GM12878 (cell line): ENCODE results near the gene NPSR1. TPM values are rescaled to one million over a fixed set of nuclear protein-coding genes. Genes with fewer than 3 reads are reported as not detected.
A peak's percentile ranks its signal among the peaks of the same experiment; 100 is the strongest.

Experiments used
- ATAC-seq: fragments of 200-7000 bp; cut with Tn5 transposase; 3 replicates; pipeline ENCODE4 v1.9.1; 2020; ENCODE audit warnings: mild to moderate bottlenecking, moderate library complexity
- BruUV-seq: library from RNA; stranded (reverse); fragments of 400-500 nt; replicated peaks from 2 replicates; lab custom pipeline; 2021; lab: Mats Ljungman, UMichigan
- CTCF ChIA-PET: fragments of 300-600 bp; sonication (Branson Sonifier 250); formaldehyde crosslinking; extraction: SDS; loops from one replicate; lab custom pipeline; 2021; ENCODE audit warnings: inconsistent platforms; lab: Yijun Ruan, JAX
- POLR2A ChIA-PET: fragments of 350-600 bp; formaldehyde crosslinking; extraction: SDS; loops from one replicate; lab custom pipeline; 2021; ENCODE audit warnings: inconsistent platforms; lab: Charles Lee
- RAD21 ChIA-PET: fragments of 300-600 bp; sonication (Branson Sonifier 250); formaldehyde crosslinking; loops from one replicate; lab custom pipeline; 2023; ENCODE audit warnings: antibody characterized with exemption; ENCODE audit not compliant: unreplicated experiment; lab: Charles Lee
- SMC1A ChIA-PET: fragments of 300-600 bp; sonication (Branson Sonifier 250); formaldehyde crosslinking; loops from one replicate; lab custom pipeline; 2023; ENCODE audit not compliant: unreplicated experiment, uncharacterized antibody; lab: Charles Lee
- DNase-seq: peaks from one replicate; pipeline ENCODE4 v3.0.0-alpha.2; 2011; ENCODE audit warnings: low read depth, low spot score
- FAIRE-seq: peaks from 3 replicates; lab custom pipeline; 2011; peaks lifted over from hg19 to GRCh38; lab: Jason Lieb, UNC
- H2AFZ ChIP-seq: 2 replicates; pipeline ENCODE4 v1.6.0; 2011; ENCODE audit warnings: low read depth, low read length, control low read depth; ENCODE audit not compliant: control insufficient read depth
- H3K27ac ChIP-seq: 2 replicates; pipeline ENCODE4 v1.5.1; 2011; ENCODE audit warnings: control low read depth; ENCODE audit not compliant: control insufficient read depth, insufficient read depth
- H3K27me3 ChIP-seq, 2 experiments: replicated peaks in 1 of 2; 2 replicates each; pipeline versions ENCODE4 v1.6.0 to v1.6.1; 2011; ENCODE audit warnings: low read length in 1 of 2; ENCODE audit not compliant: control insufficient read depth in 2 of 2, insufficient read depth in 2 of 2
- H3K36me3 ChIP-seq, 2 experiments: 2 replicates each; pipeline ENCODE4 v1.5.1; 2011; ENCODE audit warnings: low read length in 1 of 2; ENCODE audit not compliant: control insufficient read depth in 2 of 2, insufficient read depth in 2 of 2
- H3K4me1 ChIP-seq: 2 replicates; pipeline ENCODE4 v1.6.1; 2011; ENCODE audit warnings: mild to moderate bottlenecking, low read length, moderate library complexity, mixed read lengths; ENCODE audit not compliant: control insufficient read depth, insufficient read depth
- H3K4me2 ChIP-seq: 2 replicates; pipeline ENCODE4 v1.6.0; 2011; ENCODE audit warnings: control low read depth; ENCODE audit not compliant: control insufficient read depth, insufficient read depth
- H3K4me3 ChIP-seq: fragments of 200-600 bp; sonication (generic); 2 replicates; pipeline ENCODE4 v1.5.1; 2016
- H3K79me2 ChIP-seq: 2 replicates; pipeline ENCODE4 v1.6.0; 2011; ENCODE audit warnings: low read length; ENCODE audit not compliant: control insufficient read depth, insufficient read depth
- H3K9ac ChIP-seq: 2 replicates; pipeline ENCODE4 v1.8.0; 2011; ENCODE audit warnings: low read length, control low read depth, mixed read lengths; ENCODE audit not compliant: control insufficient read depth, insufficient read depth
- H3K9me3 ChIP-seq: replicated peaks from 3 replicates; pipeline ENCODE4 v1.5.1; 2011; ENCODE audit warnings: mild to moderate bottlenecking, low read length; ENCODE audit not compliant: control insufficient read depth, insufficient read depth
- H4K20me1 ChIP-seq: 2 replicates; pipeline ENCODE4 v1.6.0; 2011; ENCODE audit not compliant: control insufficient read depth, insufficient read depth
- HCFC1 ChIP-seq: fragments of 150-350 bp; IDR thresholded peaks from 2 replicates; pipeline ENCODE4 v1.6.1; 2014; ENCODE audit warnings: low read length
- KLF5 ChIP-seq: fragments of 450-650 bp; IDR thresholded peaks from 2 replicates; pipeline ENCODE4 v1.6.1; 2014; ENCODE audit warnings: mild to moderate bottlenecking; ENCODE audit not compliant: partially characterized antibody
- MTA2 ChIP-seq: fragments of 450-650 bp; IDR thresholded peaks from 2 replicates; pipeline ENCODE4 v1.6.1; 2016; ENCODE audit warnings: low read depth, mild to moderate bottlenecking, moderate library complexity
- NFIC ChIP-seq: IDR thresholded peaks from 2 replicates; pipeline ENCODE4 v1.6.1; 2012; ENCODE audit warnings: low read depth, mild to moderate bottlenecking, inconsistent platforms, low read length, moderate library complexity
- RAD51 ChIP-seq: fragments of 450-650 bp; IDR thresholded peaks from 2 replicates; pipeline ENCODE4 v1.6.1; 2016; ENCODE audit warnings: moderate library complexity, mild to moderate bottlenecking, inconsistent platforms
- WGBS: methylation state at CpG from one replicate; pipeline ENCODE4 v1.1.6; 2016; ENCODE audit warnings: low lambda C conversion rate; ENCODE audit not compliant: insufficient replicate concordance, insufficient coverage; ENCODE audit errors: missing lambda C conversion rate; 5-methylcytosine and 5-hydroxymethylcytosine counted together
- in situ Hi-C: fragments of 300-500 bp; cut with MboI; formaldehyde crosslinking; loops from 9 replicates; pipeline ENCODE4 v1.14.3; 2018; ENCODE audit warnings: mixed read lengths
- intact Hi-C: fragments of 100-400 bp; cut with micrococcal nuclease; formaldehyde crosslinking; loops from one replicate; pipeline ENCODE4 v1.14.2; 2022; ENCODE audit not compliant: unreplicated experiment
- polyA plus RNA-seq, 11 experiments: library from polyadenylated mRNA; depleted of rRNA in 4 of 11; unstranded in 6 of 11; stranded (reverse) in 5 of 11; fragments of >200 nt; fragmentation: Nextera tagmentation in 4 of 11; fragmentation: Illumina TruSeq in 1 of 11; extraction: Ambion mirVana in 4 of 11; extraction: Trizol in 1 of 11; gene quantifications; 1 replicate in 1 of 11; 2 replicates in 10 of 11; pipeline versions ENCODE4 v1.2.1 to v1.2.3, GENCODE V29; 2011 to 2016; ENCODE audit warnings: inconsistent platforms in 2 of 11, missing spikeins in 2 of 11, low read depth in 1 of 11
- total RNA-seq, 4 experiments: library from RNA; depleted of rRNA in 3 of 4; stranded (reverse); fragments of >200 nt in 3 of 4; fragmentation: Illumina TruSeq in 1 of 4; extraction: Trizol in 1 of 4; gene quantifications; 2 replicates each; pipeline versions ENCODE4 v1.2.1 to v1.2.3, GENCODE V29; 2013 to 2021
- TF ChIP-seq, protein P1 (sequence below): fragments of 450-650 bp; IDR thresholded peaks from 2 replicates; pipeline ENCODE4 v1.6.1; 2016; ENCODE audit warnings: mild to moderate bottlenecking
- TF ChIP-seq, protein P2 (sequence below): fragments of 450-650 bp; IDR thresholded peaks from 2 replicates; pipeline ENCODE4 v1.6.1; 2017; ENCODE audit warnings: mild to moderate bottlenecking, low read depth, inconsistent platforms; ENCODE audit not compliant: poor library complexity, severe bottlenecking

NPSR1 gene
- total and polyA plus RNA-seq, 10 of the 15 experiments (the other 5 are each of a cell fraction or from before 2014, with no cell fraction given) = 0.20 TPM; not detected in 9

DNA sequence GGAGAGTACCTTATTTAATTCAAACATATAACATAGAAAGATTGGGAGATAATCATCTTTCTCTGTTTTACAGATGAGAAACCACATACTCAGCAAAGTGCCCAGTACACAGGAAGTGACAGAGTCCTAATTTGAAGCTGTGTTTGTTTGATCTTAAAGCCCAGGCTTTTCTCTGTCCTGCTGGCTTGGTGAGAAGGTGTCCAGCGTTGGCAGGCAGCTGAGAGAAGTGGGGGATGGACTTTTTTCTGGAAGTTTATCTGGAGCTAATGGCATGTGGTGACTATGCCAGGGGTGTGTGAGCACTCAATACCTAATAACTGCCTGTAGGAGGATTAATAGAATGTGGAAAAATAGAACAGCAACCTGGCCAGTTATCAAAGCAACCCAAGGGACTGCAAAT, 60.8 kb downstream of the NPSR1 start:
- ChIA-PET CTCF (interaction anchor here (0.5 to 1.3 kb wide), 6 partner anchors 12 to 316 kb away, joined by 3 to 4 read pairs (median 3); no protein-coding TSS in a partner anchor), SMC1A (interaction anchor here (1.0 to 3.4 kb wide), 11 partner anchors 9 to 43 kb away, joined by 3 to 16 read pairs (median 7); no protein-coding TSS in a partner anchor), RAD21 (interaction anchor here (0.6 to 1.4 kb wide), 6 partner anchors 10 to 42 kb away, joined by 3 to 5 read pairs (median 3); no protein-coding TSS in a partner anchor), POLR2A (interaction anchor here (0.9 to 1.1 kb wide), 5 partner anchors 9 to 38 kb away, joined by 3 to 4 read pairs (median 3); no protein-coding TSS in a partner anchor)
- ATAC-seq (peak; percentile 91), DNase-seq (no peak), FAIRE-seq (no peak)
- in situ Hi-C loops (no loop called here), intact Hi-C loops (no loop called here)
- H3K9ac ChIP-seq = no peak overlapping the region
- H3K79me2 ChIP-seq = no peaks in the 10 kb centered on the region
- H3K4me3 ChIP-seq = no peak overlapping the region
- 6% methylated on average over 1 of the region's 1 CpG for WGBS
- no peaks in the 10 kb centered on the region for H3K9me3 ChIP-seq
- no peaks in the 10 kb centered on the region for H3K36me3 ChIP-seq
- BruUV-seq = no TSS peak
- peak; percentile 43; the same call in 1 of the 2 replicates for TF ChIP-seq MTA2
- TF ChIP-seq, protein P1, sequence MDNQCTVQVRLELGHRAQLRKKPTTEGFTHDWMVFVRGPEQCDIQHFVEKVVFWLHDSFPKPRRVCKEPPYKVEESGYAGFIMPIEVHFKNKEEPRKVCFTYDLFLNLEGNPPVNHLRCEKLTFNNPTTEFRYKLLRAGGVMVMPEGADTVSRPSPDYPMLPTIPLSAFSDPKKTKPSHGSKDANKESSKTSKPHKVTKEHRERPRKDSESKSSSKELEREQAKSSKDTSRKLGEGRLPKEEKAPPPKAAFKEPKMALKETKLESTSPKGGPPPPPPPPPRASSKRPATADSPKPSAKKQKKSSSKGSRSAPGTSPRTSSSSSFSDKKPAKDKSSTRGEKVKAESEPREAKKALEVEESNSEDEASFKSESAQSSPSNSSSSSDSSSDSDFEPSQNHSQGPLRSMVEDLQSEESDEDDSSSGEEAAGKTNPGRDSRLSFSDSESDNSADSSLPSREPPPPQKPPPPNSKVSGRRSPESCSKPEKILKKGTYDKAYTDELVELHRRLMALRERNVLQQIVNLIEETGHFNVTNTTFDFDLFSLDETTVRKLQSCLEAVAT = peak; percentile 84
- TF ChIP-seq, protein P2, sequence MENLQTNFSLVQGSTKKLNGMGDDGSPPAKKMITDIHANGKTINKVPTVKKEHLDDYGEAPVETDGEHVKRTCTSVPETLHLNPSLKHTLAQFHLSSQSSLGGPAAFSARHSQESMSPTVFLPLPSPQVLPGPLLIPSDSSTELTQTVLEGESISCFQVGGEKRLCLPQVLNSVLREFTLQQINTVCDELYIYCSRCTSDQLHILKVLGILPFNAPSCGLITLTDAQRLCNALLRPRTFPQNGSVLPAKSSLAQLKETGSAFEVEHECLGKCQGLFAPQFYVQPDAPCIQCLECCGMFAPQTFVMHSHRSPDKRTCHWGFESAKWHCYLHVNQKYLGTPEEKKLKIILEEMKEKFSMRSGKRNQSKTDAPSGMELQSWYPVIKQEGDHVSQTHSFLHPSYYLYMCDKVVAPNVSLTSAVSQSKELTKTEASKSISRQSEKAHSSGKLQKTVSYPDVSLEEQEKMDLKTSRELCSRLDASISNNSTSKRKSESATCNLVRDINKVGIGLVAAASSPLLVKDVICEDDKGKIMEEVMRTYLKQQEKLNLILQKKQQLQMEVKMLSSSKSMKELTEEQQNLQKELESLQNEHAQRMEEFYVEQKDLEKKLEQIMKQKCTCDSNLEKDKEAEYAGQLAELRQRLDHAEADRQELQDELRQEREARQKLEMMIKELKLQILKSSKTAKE = no peak
- no peak for TF ChIP-seq HCFC1
- no peak for TF ChIP-seq KLF5
- no peak for TF ChIP-seq RAD51
- TF ChIP-seq NFIC = no peak
- no peak overlapping the region for H3K27ac ChIP-seq
- no peaks in the 10 kb centered on the region for H3K4me1 ChIP-seq
- no peak overlapping the region for H2AFZ ChIP-seq
- no peaks in the 10 kb centered on the region for H3K27me3 ChIP-seq
- no peak overlapping the region for H3K4me2 ChIP-seq
- H4K20me1 ChIP-seq = no peaks in the 10 kb centered on the region
